Heart left ventricle (tissue), 16 donors: ENCODE measurements around the gene PRKN. TPM values are rescaled to one million over a fixed set of nuclear protein-coding genes. Genes with fewer than 3 reads are reported as not detected.

Source experiments
- ATAC-seq, 4 donors: fragments of 200-7000 bp; cut with Tn5 transposase; one replicate each; pipeline ENCODE4 v1.9.1; 2020 to 2022; ENCODE audit warnings: moderate library complexity in 4 of 4, mild to moderate bottlenecking in 3 of 4, moderate number of reproducible peaks in 1 of 4
- DNase-seq, 5 donors: peaks; one replicate each; pipeline ENCODE4 v3.0.0-alpha.2; 2020
- H3K27ac ChIP-seq, 12 donors: fragments of 200-600 bp; sonication (generic) in 4 of 12; one replicate each; pipeline versions ENCODE4 v1.5.0 to v1.8.0; 2016 to 2022; ENCODE audit warnings: mild to moderate bottlenecking in 2 of 12
- H3K27me3 ChIP-seq, 9 donors: fragments of 200-600 bp; sonication (generic) in 2 of 9; one replicate each; pipeline versions ENCODE4 v1.5.1 to v1.8.0; 2016 to 2022; ENCODE audit warnings: mild to moderate bottlenecking in 3 of 9
- H3K36me3 ChIP-seq, 9 donors: fragments of 200-600 bp; sonication (generic) in 2 of 9; one replicate each; pipeline versions ENCODE4 v1.5.0 to v1.8.0; 2018 to 2022; ENCODE audit warnings: mild to moderate bottlenecking in 2 of 9
- H3K4me1 ChIP-seq, 12 donors: fragments of 200-600 bp; sonication (generic) in 4 of 12; one replicate each; pipeline versions ENCODE4 v1.5.0 to v1.8.0; 2016 to 2022; ENCODE audit warnings: mild to moderate bottlenecking in 3 of 12
- H3K4me3 ChIP-seq, 12 donors: fragments of 200-600 bp; sonication (generic) in 4 of 12; one replicate each; pipeline versions ENCODE4 v1.5.0 to v1.8.0; 2017 to 2022; ENCODE audit warnings: mild to moderate bottlenecking in 9 of 12, moderate library complexity in 4 of 12
- H3K9me3 ChIP-seq, 12 donors: fragments of 200-600 bp; sonication (generic) in 4 of 12; one replicate each; pipeline versions ENCODE4 v1.5.0 to v1.8.0; 2016 to 2022; ENCODE audit warnings: mild to moderate bottlenecking in 1 of 12
- CTCF ChIP-seq, 12 donors: fragments of 200-600 bp; sonication (generic) in 4 of 12; IDR thresholded peaks; one replicate each; pipeline versions ENCODE4 v1.5.0 to v1.8.0; 2018 to 2022; ENCODE audit warnings: antibody characterized with exemption in 12 of 12, mild to moderate bottlenecking in 5 of 12
- POLR2A ChIP-seq, 2 donors: fragments of 450-650 bp; IDR thresholded peaks; one replicate each; pipeline ENCODE4 v1.6.1; 2017; ENCODE audit warnings: antibody characterized with exemption in 2 of 2, mild to moderate bottlenecking in 2 of 2, moderate library complexity in 2 of 2
- WGBS, 4 donors: extraction: QIAGEN DNeasy Blood & Tissue Kit in 2 of 4; methylation state at CpG; one replicate each; pipeline versions ENCODE4 v1.1.5 to v1.1.7; 2013 to 2018; 5-methylcytosine and 5-hydroxymethylcytosine counted together
- intact Hi-C, 10 donors: fragments of 100-400 bp; cut with DNase I; formaldehyde crosslinking; loops; one replicate each; pipeline versions ENCODE4 v1.11.1 to v1.14.2; 2022
- polyA plus RNA-seq, 2 donors: library from polyadenylated mRNA; stranded (reverse); fragments of 200-250 nt; gene quantifications; one replicate each; pipeline ENCODE4 v1.2.3, GENCODE V29; 2013
- total RNA-seq, 9 donors: library from RNA; depleted of rRNA in 2 of 9; stranded (reverse); fragments of >200 nt in 2 of 9; fragmentation: NEBNext Ultra II Directional in 3 of 9; extraction: Animal tissue kit (Norgen Biotek cat#: 25700) in 3 of 9; gene quantifications; one replicate each; pipeline versions ENCODE4 v1.1.0 to v1.2.4, GENCODE V29; 2016 to 2023
- donor health status: ischemic (EF 13 %, LVEDD 7.1; RV severe dilation, severe dysfunction).
- donor health status: healthy with polysubstance abuse.
- donor health status: DM: no; HTN: yes; CAD: no.
- donor health status: DM: no; HTN: no; CAD: no.
- donor health status: ischemic (EF 25% LVEDD 6.9; RV normal size, moderate dysfunction).
- donor health status: ischemic (EF 25% LVEDD 5.7; RV mildly dilated, moderate dysfunction).
- donor health status: healthy.
- donor health status: DM: yes; HTN: yes; CAD: no.
- donor health status: ischemic (EF 35%, LVEDD 5.7; RV mildly dilated, moderate dysfunction).
- donor health status: nonischemic (EF 11% LVEDD 7.7; RV severe dilation, severe dysfunction).
- donor health status: DM: yes; HTN: yes; CAD: no.
- donor health status: PGD.
- donor health status: ischemic (EF 29% LVEDD 5.4; RV normal size, mild dysfunction).
- donor health status: nonischemic (EF 23%, LVEDD 6.1; RV moderate dilation, normal function).

Gene PRKN
- total and polyA plus RNA-seq, 11 donors = 3.4 to 32.5 (median 21.2) TPM

- no peaks in the 10 kb centered on the region for H3K9me3 ChIP-seq
- no peak for ATAC-seq
- H3K4me3 ChIP-seq = no peak overlapping the region
- H3K27me3 ChIP-seq = no peaks in the 10 kb centered on the region
- peaks cover 0 to 6% (median 0%) of the 10 kb centered on the region in 12 donors for H3K4me1 ChIP-seq
- intact Hi-C loops = no loop called here
- TF ChIP-seq CTCF (IDR thresholded peaks at IDR 0.05) = no peak
- TF ChIP-seq POLR2A (IDR thresholded peaks at IDR 0.05) = no peak
- no peak for DNase-seq
- H3K27ac ChIP-seq = no peak overlapping the region
- 90 to 96% (median 93%) methylated on average over 14 to 16 of the region's 16 CpGs for WGBS, 4 donors
- no peaks in the 10 kb centered on the region for H3K36me3 ChIP-seq
Measured at GRCh38 chr6:161303628-161304340, 1423.8 kb downstream of the PRKN start.

GRCh38 chr6:161302949-161303348 is 1424.6 kb downstream of the PRKN start:
- Histone ChIP-seq H3K4me1 (peaks cover 0 to 6% (median 0%) of the 10 kb centered on the region in 12 donors), H3K27me3 (no peaks in the 10 kb centered on the region), H3K9me3 (no peaks in the 10 kb centered on the region), H3K27ac (no peak overlapping the region), H3K36me3 (no peaks in the 10 kb centered on the region), H3K4me3 (no peak overlapping the region)
- no peak for ATAC-seq
- TF ChIP-seq CTCF (IDR thresholded peaks at IDR 0.05) (no peak), POLR2A (IDR thresholded peaks at IDR 0.05) (no peak)
- no peak for DNase-seq
- WGBS, 4 donors = 87 to 89% (median 87%) methylated on average over 6 of the region's 6 CpGs
- intact Hi-C loops = no loop called here

GRCh38 chr6:161301338-161301737 is 1426.2 kb downstream of the PRKN start:
- no peaks in the 10 kb centered on the region for H3K36me3 ChIP-seq
- intact Hi-C loops = no loop called here
- 21 to 39% (median 26%) methylated on average over 2 of the region's 2 CpGs for WGBS, 4 donors
- peaks cover 0 to 6% (median 0%) of the 10 kb centered on the region in 12 donors for H3K4me1 ChIP-seq
- no peak overlapping the region for H3K27ac ChIP-seq
- peak; percentile 20 to 72 (median 44) for ATAC-seq
- H3K4me3 ChIP-seq = no peak overlapping the region
- H3K9me3 ChIP-seq = no peaks in the 10 kb centered on the region
- H3K27me3 ChIP-seq = no peaks in the 10 kb centered on the region
- TF ChIP-seq POLR2A (IDR thresholded peaks at IDR 0.05) (no peak), CTCF (IDR thresholded peaks at IDR 0.05) (no peak)
- peak in 1 of 5 donors; percentile 29 for DNase-seq

- TF ChIP-seq POLR2A (IDR thresholded peaks at IDR 0.05) = no peak
- no peak for TF ChIP-seq CTCF (IDR thresholded peaks at IDR 0.05)
- H3K27ac ChIP-seq = no peak overlapping the region
- H3K9me3 ChIP-seq = no peaks in the 10 kb centered on the region
- ATAC-seq (no peak), DNase-seq (no peak)
- no peak overlapping the region for H3K4me3 ChIP-seq
- intact Hi-C loops = no loop called here
- no peaks in the 10 kb centered on the region for H3K36me3 ChIP-seq
- H3K4me1 ChIP-seq = peaks cover 0 to 6% (median 0%) of the 10 kb centered on the region in 12 donors
- no peaks in the 10 kb centered on the region for H3K27me3 ChIP-seq
Measured at GRCh38 chr6:161300823-161301222, 1426.7 kb downstream of the PRKN start.
